GM23248 (cell line): ENCODE results near the gene NT5E.

ENCODE experiments used
- EZH2 ChIP-seq: fragments of 200-600 bp; sonication (generic); IDR thresholded peaks from 2 replicates; pipeline ENCODE4 v1.6.1; 2018; ENCODE audit warnings: antibody characterized with exemption, mild to moderate bottlenecking; ENCODE audit not compliant: insufficient read depth, poor library complexity, severe bottlenecking
- EZH2phosphoT487 ChIP-seq: fragments of 200-600 bp; sonication (generic); IDR thresholded peaks from 2 replicates; pipeline ENCODE4 v1.6.1; 2018; ENCODE audit warnings: antibody characterized with exemption, moderate library complexity, mild to moderate bottlenecking, low read depth; ENCODE audit not compliant: insufficient read depth

- TF ChIP-seq EZH2 (no peak), EZH2phosphoT487 (no peak)
Observed at GRCh38 chr6:85456782-85457181, 6.9 kb downstream of the NT5E start.
